Fibroblast of villous mesenchyme (primary cell): Measurements from ENCODE around the gene SLC13A1. TPM values are rescaled to one million over a fixed set of nuclear protein-coding genes. Genes with fewer than 3 reads are reported as not detected.
"Not testable (repeated sequence)": the region's sequence is repeated elsewhere in the genome, so short reads cannot be mapped to it uniquely, and the experiment has no call there.

Experiments
- DNase-seq: peaks from one replicate; pipeline ENCODE4 v3.0.0-alpha.2; 2010; ENCODE audit warnings: low read depth
- H3K4me3 ChIP-seq: 2 replicates; pipeline ENCODE4 v1.5.1; 2011; ENCODE audit warnings: low read depth, mild to moderate bottlenecking, low read length
- total RNA-seq: library from RNA; depleted of rRNA; stranded (reverse); fragments of >200 nt; gene quantifications from 2 replicates; pipeline ENCODE4 v1.2.3, GENCODE V29; 2012
- TF ChIP-seq, protein P1 (sequence below): IDR thresholded peaks from 2 replicates; pipeline ENCODE4 v1.5.1; 2012; ENCODE audit warnings: low read depth, mild to moderate bottlenecking, low read length; ENCODE audit not compliant: insufficient read depth

The SLC13A1 gene
- total RNA-seq, 1 donor = not detected

GRCh38 chr7:123096434-123096833 lies 103.3 kb downstream of the SLC13A1 start:
- no peak for DNase-seq

GRCh38 chr7:123090456-123090855 lies 109.3 kb downstream of the SLC13A1 start:
- TF ChIP-seq, protein P1, sequence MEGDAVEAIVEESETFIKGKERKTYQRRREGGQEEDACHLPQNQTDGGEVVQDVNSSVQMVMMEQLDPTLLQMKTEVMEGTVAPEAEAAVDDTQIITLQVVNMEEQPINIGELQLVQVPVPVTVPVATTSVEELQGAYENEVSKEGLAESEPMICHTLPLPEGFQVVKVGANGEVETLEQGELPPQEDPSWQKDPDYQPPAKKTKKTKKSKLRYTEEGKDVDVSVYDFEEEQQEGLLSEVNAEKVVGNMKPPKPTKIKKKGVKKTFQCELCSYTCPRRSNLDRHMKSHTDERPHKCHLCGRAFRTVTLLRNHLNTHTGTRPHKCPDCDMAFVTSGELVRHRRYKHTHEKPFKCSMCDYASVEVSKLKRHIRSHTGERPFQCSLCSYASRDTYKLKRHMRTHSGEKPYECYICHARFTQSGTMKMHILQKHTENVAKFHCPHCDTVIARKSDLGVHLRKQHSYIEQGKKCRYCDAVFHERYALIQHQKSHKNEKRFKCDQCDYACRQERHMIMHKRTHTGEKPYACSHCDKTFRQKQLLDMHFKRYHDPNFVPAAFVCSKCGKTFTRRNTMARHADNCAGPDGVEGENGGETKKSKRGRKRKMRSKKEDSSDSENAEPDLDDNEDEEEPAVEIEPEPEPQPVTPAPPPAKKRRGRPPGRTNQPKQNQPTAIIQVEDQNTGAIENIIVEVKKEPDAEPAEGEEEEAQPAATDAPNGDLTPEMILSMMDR = no peak
- DNase-seq = peak; percentile 2
- no peak overlapping the region for H3K4me3 ChIP-seq

More at GRCh38 chr7:123096434-123096833, 103.3 kb downstream of the SLC13A1 start:
- TF ChIP-seq, protein P1 = no peak
- H3K4me3 ChIP-seq = no peak overlapping the region

GRCh38 chr7:123086910-123087309 lies 112.9 kb downstream of the SLC13A1 start:
- not testable (repeated sequence) for DNase-seq, H3K4me3 ChIP-seq

DNA sequence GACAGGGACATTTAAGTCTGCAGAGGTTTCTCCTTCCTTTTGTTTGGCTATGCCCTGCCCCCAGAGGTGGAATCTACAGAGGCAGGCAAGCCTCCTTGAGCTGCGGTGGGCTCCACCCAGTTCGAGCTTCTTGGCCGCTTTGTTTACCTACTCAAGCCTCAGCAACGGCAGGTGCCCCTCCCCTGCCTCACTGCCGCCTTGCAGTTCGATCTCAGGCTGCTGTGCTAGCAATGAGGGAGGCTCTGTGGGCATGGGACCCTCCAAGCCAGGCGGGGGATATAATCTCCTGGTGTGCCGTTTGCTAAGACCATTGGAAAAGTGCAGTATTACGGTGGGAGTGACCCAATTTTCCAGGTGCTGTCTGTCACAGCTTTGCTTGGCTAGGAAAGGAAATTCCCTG lies 114.9 kb downstream of the SLC13A1 start:
- H3K4me3 ChIP-seq, DNase-seq: not testable (repeated sequence)

DNA sequence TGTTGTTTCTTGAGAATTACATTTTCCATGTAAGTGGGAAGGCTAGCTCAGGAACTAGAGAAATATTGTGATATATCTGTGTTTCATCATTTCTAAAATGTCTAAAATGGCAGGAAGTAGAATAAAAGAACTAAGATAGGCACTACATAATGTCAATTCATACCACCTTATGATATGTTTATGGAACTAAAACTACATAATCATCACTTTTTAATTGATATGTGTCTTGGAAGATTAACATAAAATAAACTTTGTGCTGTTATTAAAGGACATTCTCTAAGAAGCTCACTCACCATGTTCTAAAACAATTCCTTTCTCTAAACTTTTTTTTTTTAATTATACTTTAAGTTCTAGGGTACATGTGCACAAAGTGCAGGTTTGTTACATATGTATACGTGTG lies 120.7 kb downstream of the SLC13A1 start:
- TF ChIP-seq, protein P1 = no peak
- H3K4me3 ChIP-seq = no peak overlapping the region
- no peak for DNase-seq

DNA sequence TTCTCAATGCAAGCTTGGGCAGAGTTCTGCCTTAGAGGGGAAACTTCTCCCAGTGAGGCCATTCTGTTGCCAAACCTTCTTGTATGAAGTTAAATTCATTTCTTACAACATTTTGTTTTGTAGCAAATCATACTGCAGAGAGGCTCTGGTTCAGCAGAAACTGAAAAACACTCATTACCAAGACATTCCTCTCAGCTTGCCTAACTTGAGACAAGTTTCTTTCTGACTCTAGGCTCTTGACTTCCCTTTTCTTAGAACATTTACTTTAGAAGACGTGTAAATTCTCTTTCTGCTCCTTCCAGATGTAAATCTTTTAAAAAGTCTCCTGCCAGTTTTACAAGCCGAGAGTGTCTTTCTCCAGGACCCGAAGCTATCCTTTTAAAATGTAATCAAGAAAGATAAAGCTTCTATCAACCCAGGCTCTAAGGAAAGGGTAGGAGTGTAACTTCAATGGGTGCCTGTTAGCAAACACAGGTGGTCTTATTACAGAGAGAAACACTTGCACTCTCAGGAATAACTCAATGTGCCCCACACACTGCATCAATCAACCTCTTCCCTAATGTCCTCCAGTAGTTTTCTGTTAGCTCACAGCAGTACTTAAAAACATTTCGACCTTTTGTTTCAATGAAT lies 123.8 kb downstream of the SLC13A1 start:
- no peak for DNase-seq
- TF ChIP-seq, protein P1 = no peak
- no peak overlapping the region for H3K4me3 ChIP-seq

DNA sequence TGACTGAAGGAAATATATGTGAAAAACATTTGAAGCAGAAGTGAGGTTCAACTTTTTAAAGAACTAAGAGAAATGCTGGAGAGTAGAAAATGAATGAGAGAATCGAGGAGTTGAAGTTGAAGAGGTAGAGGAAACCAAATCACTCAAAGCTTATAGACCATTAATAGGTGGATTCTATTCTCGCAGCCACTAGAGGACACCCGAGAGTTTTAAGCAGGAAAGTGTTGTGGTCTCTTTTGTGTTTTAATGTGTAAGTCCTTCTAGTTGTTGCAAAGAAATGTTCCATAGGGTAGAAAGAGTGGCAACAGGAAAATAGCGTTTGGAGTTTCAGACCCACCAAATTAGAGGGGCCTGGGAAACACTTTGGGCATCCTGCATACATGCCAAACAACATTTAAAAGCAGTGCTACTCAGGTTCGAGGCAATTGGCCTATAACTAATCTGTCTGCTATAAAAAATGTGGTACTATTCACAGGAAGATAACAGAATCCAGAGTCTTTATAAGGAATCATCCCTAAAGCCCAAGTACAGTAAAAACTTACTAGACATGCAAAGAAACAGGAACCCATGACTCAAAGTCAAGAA lies 129.0 kb downstream of the SLC13A1 start:
- no peak overlapping the region for H3K4me3 ChIP-seq
- TF ChIP-seq, protein P1 = peak; percentile 42
- peak; percentile 17 for DNase-seq

GRCh38 chr7:123067814-123068213 lies 132.0 kb downstream of the SLC13A1 start:
- TF ChIP-seq, protein P1 = no peak
- H3K4me3 ChIP-seq = no peak overlapping the region
- no peak for DNase-seq
